Stimulated activated CD8-positive, alpha-beta memory T cell treated with anti-CD3 and anti-CD28 coated beads, Interleukin-7, amount 100 ng/mL, for 24 hours (primary cell): ENCODE data around the gene ATF5.

Experiments
- DNase-seq: peaks from one replicate; pipeline ENCODE4 v3.0.0-alpha.2; 2020; ENCODE audit warnings: low read depth

Gene ATF5

DNA sequence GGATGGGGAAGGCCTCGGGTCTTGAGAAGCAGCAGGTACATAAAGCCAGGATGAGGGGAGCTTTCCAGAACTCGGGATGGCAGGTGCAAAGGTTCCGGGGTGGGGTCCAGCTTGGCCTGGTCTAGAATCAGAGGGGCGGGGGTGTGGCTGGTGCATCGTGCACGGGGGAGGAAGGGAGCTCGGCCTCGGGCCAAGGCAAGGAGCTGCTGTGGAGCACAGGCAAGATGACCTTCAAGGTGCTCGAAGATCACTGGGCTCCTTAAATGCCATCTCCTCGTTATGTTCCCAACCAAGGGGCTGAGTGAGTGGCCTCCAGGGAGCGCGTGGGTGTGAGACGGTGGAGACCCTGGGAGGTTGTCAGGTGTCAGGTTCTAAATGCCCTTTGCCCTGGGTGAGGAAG lies 48.1 kb downstream of the ATF5 start:
- no peak for DNase-seq

DNA sequence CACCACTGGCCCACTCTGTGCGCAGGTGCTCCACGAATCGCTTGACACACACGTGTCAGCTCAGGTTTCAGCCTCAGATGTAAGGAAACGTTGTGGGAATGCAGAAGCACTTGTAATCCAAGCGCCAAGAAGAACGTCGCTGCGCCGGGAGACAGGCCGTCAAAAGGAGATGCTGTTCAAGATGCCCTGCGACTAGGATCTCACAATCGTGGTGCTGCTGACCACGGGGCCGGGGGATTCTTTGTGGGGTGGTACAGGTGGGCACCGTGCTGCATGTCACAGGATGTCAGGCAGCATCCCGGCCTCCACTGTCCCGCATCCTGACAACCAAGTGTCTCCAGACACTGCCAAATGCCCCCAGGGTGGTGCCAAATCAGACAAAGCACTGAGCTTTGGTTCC lies 48.9 kb downstream of the ATF5 start:
- DNase-seq = no peak

DNA sequence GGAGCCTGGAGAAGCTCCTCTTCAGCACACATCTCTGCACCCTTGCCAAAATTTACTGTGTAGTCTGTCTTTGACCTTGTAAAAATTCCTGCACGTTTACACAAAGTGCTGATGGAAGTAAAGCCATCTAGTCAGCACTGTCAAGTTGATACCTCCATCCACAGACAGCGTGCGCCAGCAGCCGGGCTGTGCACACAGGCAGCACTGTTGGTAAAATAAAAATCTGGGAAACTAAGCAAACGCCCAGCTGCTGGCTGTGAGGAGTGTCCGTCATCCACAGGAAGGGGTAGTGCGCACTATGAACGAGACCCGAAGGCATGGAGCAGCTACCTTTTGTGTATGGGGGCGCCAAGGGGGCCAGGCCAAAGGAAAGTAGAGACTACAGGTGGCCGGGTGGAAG lies 49.3 kb downstream of the ATF5 start:
- DNase-seq = no peak

DNA sequence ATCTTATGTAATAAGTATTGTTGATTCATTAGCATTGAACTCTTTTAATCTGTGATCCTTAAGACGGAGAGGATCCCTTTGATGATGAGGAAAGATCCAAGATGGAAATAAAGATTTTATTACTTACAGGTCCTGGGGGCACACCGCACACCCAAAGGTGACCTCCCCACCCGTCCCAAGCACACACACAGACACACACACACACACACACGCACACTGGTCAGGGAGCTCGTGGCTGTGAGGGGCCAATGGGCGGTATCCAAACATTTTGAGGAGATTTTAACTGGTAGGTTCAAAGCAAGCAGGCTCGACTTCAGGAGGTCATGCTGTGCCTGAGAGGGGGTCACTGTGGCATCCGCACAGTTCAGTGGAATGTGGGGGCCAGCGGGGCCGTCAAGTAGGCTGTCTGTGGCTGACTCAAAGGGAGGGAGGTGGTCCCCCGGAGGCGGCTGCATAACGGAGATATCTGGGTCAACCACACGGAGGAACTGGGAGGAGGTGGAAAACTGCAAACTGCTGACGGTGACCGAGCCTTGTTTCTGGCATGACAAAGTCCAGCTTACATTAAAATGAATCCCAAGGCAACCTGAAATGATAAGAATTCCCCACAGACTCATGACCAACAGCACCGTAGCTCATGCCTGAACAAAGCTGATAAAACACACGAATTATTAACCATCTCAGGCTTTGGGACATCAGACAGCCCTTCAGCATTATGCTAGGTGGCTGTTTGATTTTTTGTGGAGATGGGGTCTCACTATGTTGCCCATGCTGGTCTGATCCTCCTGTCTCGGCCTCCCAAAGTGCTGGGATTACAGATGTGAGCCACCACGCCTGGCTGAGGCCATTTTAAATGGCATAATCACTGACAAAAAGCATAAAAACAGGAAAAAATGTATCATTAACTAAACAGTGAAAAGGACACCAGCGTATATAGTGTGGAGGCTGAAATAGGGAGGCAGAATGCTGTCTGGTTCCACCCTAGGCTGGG lies 52.9 kb downstream of the ATF5 start:
- DNase-seq = no peak
